Activated T-cell treated with anti-CD3 and anti-CD28 coated beads, Interleukin-2, amount 50 U/mL, for 48 hours (primary cell): ENCODE measurements around the gene OSTF1.
A peak's percentile ranks its signal among the peaks of the same experiment; 100 is the strongest.

Experiments
- DNase-seq, 2 experiments: peaks; one replicate each; pipeline ENCODE4 v3.0.0-alpha.2; 2020

Gene OSTF1

DNA sequence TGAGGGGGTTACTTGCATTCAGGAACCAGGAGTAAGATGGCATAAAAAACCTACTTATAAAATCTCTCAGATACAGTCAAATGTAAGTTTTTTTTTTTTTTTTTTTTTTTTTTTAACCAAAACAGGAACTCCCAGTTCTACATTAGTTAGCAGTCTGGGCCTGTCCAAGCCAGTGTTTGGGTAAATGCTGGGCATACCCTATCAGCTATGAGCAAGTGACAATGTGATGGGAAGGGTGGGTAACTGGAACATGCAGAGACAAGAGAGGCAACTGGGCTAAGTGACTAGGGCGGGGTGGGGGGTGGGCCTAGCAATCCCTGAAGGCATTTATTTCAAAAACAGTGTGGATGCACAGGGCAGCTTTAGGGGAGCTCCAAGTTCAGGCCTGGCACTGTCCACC, 2.7 kb upstream of the OSTF1 start:
- no peak for DNase-seq

DNA sequence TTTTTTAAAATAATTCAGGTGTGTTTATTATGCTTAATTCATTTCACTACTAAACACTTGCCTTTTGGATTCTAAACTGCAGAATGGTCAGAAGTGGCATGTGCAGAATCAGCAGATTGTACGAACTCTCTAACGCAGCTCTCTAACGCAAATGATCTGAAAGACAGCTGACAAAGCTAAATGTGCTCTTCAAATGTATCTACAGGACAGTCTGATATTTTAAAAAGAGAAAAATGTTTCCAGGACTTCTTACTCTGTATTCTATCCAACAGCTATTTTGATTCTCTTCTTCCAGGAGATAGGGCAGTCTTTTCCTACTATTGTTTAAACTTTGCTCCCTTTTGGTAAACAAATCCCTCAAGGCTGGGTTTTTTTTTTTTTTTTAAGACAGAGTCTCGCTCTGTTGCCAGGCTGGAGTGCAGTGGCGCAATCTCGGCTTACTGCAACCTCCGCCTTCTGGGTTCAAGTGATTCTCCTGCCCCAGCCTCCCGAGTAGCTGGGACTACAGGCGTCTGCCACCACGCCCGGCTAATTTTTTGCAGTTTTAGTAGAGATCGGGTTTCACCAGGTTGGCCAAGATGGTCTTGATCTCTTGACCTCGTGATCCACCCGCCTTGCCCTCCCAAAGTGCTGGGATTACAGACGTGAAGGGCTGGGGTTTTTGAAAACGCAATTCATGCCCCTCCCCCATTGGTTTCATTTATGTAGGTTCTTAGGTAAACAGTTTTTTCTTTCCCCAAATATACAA, 1.6 kb upstream of the OSTF1 start:
- DNase-seq: peak; percentile 40 to 43

DNA sequence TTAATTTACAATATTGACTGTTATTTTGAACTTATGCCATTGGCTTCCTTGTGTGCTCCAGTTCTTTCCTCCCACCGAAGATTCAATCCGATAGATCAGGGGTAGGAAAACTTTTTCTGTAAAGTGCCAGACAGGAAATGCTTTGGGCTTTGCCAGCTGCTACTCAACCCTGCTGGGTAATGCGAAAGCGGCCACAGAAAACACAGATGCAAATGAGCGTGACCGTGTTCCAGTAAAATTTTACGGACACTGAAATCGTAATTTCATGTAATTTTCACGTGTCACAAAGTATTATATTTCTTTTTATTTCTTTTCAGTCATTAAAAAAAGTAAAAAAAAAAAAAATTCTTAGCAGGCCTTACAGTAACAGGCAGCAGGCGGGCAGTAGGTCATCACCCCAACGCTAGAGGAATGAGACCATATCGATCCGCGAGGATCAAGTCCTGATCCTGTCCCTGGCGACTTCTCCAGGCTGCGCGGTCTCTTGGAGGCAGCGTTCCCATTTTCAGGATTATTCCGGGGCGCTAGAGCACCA, 958 bp upstream of the OSTF1 start:
- DNase-seq: peak; percentile 43 to 54

GRCh38 chr9:75088646-75089372, 495 bp downstream of the OSTF1 start:
- DNase-seq: peak in 1 of 2 experiments; percentile 46

DNA sequence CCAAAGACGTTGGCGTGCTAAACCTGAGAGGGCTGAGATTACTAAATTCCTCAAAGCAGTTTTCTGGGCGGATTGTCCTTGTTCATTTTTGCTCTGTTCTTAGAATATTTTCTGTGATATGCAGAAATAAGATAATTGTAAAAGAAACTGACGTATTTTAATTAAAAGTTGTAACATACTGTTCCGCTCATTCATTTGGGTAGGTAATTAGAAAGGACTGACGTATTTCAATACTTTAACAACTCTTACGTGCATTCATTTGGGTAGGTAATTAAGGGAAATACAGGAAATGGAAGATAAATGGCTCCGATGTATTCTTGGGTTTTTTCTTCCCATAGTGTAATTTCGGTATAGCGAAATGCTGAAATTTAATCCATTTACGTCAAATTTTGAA, 1.1 kb downstream of the OSTF1 start:
- no peak for DNase-seq

DNA sequence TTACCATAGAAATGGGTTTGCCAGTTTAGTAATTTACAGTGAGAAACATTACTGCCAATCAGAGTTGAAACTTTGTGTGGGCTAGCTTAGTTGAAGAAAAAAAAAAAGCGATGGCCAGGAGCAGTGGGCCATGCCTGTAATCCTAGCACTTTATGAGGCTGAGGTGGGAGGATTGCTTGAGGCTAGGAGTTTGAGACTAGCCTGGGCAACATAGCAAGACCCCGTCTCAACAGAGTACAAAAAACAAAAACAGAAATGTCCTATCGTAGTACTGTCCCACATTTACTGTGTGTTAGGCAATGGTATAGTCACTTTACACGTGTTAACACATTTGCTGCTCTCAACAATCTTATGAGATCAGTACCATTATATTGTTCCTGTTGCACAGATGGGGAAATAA, 2.3 kb downstream of the OSTF1 start:
- DNase-seq: no peak

DNA sequence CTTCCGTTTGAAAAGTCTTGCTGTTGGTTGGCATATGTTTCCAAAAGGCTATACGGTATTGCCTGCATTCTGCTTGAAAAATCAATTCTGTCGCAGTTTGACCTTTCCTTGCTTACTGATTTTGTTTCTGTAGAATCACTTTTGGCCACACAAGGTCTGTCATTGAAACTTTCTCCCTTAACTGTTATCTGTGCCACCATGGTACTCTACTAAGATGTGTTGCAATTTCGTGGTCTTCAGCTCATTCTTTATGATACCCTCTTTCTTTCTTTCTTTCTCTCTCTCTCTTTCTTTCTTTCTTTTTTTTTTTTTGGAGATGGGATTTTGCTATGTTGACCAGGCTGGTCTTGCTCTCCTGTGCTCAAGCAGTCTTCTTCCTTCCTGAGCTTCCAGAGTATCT, 4.5 kb downstream of the OSTF1 start:
- no peak for DNase-seq

GRCh38 chr9:75096796-75097195, 8.5 kb downstream of the OSTF1 start:
- DNase-seq: no peak

- no peak for DNase-seq
Measured at GRCh38 chr9:75101004-75101588, 12.8 kb downstream of the OSTF1 start.

- DNase-seq: no peak
Measured at GRCh38 chr9:75102177-75102790, 14.0 kb downstream of the OSTF1 start.

- no peak for DNase-seq
Measured at GRCh38 chr9:75104607-75105006, 16.3 kb downstream of the OSTF1 start.

GRCh38 chr9:75105019-75105540, 16.8 kb downstream of the OSTF1 start:
- DNase-seq: no peak

GRCh38 chr9:75105841-75106240, 17.5 kb downstream of the OSTF1 start:
- no peak for DNase-seq

DNA sequence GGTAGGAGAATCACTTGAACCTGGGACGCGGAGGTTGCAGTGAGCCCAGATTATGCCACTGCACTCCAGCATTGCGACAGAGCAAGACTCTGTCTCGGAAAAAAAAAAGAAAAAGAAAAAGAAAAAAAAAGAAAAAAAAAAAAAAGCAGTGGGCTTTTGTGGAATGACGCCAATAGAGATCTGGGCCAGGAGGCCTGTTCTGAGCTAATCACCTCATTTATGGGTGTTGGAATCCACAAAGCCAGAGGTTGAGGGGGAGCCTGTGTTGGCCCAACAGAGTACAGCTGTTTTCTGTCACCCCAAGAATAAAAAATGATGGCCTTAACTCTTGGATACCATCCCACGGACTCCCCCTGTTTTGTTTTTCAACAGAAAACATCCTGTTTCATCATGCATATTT, 18.5 kb downstream of the OSTF1 start:
- DNase-seq: no peak

DNA sequence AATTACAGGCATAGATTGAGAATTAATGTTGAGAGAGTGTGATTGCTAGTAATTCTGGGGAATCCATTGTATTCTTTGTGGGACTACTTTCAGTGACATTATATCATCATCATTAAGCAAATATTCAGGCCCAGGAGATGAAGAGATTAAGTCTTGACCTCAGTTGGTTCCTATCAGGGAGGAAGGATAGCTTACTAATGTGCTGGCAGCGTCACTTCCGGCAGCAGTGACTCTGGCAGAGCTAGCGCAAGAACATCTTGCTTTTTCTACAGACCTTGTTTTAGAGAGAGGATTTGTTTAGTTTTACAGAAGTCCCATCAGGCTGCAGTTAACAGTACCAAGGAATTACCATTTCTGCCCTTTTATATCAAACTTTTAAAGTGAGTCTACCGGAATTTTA, 20.3 kb downstream of the OSTF1 start:
- no peak for DNase-seq

DNA sequence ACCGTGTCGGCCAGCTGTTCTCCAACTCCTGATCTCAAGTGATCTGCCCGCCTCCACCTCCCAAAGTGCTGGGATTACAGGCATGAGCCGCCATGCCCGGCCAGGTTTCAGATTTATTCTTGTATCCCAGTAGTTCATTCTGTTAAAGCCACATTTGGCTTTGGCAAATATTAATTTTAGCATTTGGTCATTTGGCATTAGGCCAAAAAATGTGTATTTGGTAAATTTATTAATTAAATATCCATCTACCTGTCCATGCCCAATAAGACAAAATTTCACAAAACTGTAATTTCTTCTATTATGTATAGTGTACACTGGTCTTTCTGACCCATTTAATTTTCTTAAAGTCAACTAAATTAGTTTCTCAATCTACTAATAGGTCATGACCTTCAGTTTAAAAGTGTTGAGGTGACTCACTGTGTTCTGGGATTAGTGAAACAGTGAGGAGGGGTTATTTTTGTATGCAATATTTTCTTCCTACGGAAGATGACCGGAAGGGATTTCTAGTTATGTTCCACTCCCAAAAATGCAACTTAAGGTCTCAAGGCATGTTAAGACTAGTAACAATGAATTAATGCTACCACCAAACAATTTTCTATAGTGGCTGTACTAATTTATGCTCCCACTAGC, 21.0 kb downstream of the OSTF1 start:
- DNase-seq: no peak

GRCh38 chr9:75111019-75111622, 22.8 kb downstream of the OSTF1 start:
- no peak for DNase-seq

DNA sequence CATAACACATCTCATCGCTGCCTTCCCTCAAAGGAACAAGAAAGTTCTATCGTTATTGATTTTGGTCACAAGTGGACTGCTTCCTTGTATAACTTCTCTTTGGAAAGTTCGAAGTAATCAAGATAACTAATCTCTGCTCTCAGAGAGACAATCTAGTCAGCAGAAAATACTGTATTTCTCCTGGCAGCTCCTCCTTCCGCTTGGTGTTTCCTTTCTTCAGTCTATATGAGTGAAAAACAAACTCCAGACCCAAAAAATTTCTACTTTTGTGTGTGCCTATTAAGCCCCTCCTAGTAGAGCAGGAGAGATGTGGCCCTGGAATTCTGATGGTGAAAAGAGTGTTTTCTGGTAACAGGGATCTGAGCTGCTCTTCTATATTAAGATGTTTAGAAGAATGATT, 24.5 kb downstream of the OSTF1 start:
- DNase-seq: no peak

DNA sequence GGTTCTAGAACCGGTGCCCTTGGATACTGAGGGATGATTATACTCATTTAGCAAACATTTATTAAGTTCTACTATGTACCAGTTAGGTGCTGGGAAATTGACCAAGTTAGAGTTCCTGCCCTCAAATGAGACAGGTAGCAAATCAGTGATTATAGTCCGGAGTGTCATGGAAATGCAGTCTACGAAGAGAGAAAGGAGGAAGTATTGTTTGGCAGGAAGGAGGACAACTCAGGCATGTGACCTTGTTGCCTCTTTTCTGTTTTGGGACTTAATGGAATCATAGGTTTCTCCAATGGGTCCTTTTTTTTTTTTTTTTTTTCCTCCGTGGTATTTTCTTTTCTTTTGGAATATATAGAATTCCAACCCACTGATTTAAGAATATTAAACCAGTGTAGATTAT, 28.0 kb downstream of the OSTF1 start:
- no peak for DNase-seq

DNA sequence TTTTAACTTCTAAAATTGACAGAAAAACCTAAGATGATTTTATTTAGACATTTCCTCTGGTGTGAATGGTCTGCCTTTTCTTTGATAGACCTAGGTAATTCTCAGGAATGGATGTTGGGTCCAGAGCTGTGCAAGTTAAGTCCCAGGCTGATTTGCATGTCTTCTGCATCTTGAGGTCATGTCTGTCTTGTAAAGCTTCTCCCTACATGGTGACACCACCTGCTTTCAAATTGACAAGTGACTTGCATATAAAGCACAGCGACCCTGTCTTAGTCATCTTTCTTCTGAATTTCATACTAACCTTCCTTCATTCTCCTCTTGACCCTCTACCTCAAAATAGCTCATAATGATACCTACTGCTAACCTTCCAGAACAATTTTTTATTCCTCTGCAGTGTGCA, 29.2 kb downstream of the OSTF1 start:
- no peak for DNase-seq

DNA sequence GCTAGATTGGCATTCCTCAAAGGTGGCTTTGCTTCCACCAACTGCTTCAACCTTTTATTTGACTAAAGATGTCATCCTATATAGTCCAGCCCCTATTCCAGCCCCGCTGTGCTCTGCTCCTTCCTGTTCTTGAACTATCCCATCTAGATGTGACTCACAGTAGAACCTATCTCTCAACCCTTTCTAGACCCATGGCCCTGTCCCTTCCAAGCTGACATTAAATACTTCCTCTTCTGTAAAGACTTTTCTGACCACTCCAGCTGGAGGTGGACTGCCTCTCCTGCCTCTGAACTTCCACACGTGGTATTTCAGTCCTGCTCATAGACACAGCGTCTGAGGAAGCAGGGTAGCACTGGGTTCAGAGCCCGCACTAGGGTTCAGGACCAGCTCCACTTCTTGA, 32.4 kb downstream of the OSTF1 start:
- DNase-seq: no peak

DNA sequence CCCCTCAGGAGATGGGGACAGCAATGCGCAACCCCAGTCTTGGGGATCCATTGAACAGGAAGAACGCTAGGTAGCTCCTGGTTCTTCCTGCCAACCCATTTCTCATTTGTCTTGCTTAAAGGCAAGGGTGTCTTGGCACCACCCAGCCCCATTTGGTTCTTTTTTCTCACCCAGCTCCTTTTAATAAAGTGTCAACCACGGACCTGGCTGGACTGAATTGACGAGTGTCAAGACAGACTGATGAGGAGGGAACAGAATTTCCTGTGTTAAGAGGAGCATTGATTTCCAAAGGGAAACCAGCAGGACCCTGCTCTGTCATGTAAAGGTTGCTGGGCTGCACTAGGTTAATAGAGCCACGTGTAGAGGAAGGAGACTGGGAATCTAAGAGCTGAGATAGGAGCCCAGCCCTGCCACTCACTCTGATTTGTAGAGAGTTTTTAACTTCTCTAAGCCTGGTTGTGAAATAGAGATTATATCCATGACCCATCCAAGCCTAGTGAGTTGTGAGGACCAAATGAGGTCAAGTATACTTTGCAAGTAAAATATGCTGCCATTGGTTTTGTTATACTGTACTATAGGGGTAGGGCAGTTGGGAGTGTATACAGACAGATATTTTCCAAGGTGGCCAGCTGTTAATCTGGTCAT, 33.7 kb downstream of the OSTF1 start:
- no peak for DNase-seq
